Measurements from ENCODE around the gene PGM2.

Gene PGM2

GRCh38 chr4:37893164-37893563, 66.7 kb downstream of the PGM2 start:
- in situ Hi-C loops (cut with HindIII; ENCODE audit: low sequenced_read_pairs), result no loop called here

GRCh38 chr4:37895271-37895670, 68.8 kb downstream of the PGM2 start:
- in situ Hi-C loops (cut with HindIII; ENCODE audit: low sequenced_read_pairs), result no loop called here

DNA sequence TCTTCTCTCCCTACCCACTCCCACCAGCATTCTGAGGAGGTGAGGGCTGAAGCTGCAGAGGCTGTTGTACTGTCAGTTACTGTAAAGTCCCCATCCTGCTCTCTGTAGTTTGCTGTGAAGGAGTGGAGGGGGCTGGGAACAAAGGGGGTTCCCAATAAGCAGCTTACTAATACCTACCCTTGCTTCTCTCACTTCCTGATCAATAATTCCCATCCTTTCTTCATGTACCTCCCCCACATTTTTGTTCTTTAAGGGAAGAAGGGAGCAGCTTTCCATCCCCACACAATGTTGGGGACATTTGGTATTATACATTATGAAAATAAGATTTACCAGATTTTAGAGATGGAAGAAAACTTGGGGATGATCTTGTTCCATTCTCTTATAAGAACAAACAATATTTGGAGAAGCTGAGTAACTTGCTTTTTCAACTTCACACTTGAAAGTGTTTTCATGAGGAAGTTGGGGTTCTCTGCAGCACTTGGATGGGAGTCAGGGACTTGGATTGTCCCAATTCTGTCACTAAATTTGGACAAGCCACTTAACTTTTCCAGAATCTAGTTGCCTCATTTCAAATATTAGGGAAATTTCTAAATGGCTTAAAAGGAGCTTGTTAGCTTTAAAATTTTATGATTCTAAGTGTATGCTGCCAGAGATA, 69.8 kb downstream of the PGM2 start:
- in situ Hi-C loops (cut with HindIII; ENCODE audit: low sequenced_read_pairs), result no loop called here

DNA sequence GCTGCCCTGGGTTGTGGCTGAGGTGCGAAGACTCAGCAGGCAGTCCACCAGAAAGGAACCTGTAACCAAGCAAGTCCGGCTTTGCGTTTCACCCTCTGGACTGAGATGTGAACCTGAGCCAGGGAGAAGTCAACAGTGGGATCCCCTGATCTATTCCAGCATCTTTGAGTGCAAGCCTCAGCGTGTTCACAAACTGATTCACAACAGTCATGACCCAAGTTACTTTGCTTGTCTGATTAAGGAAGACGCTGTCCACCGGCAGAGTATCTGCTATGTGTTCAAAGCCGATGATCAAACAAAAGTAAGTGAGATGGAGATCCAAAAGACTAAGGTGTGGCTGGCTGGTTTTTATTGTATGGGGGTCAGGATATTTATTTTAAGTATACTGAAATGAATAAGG, 75.7 kb downstream of the PGM2 start:
- in situ Hi-C loops (cut with HindIII; ENCODE audit: low sequenced_read_pairs), result no loop called here

DNA sequence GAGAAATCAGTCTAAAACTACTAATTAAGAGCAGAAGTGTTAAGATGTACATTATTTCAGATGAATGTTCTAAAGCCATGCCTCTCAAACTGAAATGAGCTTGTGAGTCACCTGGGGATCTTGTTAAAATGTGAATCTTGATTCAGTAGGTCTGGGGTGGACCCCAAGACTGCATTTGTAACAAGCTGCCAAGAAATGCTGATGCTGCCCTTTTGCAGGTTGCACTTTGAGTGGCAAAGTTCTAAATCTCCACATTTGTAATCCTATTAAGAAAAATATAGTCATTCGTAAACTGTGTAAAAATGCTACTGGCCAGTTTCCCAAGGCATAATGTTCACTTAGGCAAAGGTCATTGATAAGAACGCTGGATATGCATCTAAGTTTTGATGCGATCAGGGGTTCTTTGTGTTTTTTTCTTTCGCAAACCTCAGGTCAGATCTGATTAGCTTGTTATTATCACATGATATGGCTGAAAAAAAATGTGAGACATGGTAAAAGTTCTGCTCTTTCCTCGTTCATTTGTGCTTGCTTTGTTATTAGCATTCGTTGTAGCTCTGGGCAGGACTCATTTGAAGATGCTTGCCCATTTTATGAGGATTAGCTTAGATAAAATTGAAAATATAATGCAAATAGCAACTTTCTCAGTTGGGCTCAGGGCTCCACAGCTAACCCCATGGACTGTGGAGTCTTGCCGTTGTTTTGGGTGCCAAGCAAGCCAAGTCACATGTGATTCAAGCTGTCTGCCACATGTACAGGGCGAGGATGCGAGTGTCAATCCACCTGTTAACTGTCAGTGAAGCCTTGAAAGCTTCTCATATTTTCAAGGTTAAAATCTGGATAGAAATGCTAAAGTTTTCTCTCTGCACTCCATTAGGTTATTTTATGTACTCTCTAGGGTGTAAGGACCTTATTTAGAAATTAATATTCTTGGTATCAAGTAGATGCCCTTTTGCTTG, 76.5 kb downstream of the PGM2 start:
- in situ Hi-C loops (cut with HindIII; ENCODE audit: low sequenced_read_pairs), result no loop called here

DNA sequence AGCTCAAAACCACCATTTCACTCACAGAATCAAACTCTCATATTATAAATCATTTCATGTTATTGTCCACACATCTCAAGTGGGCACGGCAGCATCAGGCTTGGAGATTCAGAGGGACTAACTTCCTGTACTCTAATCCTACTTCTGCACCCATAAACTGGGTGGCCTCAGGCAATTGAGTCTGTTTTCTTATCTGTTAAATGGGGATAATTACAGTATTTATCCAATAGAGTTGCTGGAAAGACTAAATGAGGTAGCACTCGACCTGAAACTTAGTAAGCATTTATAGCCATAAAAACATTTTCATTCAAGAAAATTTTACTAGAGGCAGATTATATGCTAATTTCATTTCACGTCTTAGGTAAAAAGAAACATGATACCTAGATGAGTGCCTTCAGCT, 77.4 kb downstream of the PGM2 start:
- in situ Hi-C loops (cut with HindIII; ENCODE audit: low sequenced_read_pairs), result no loop called here

GRCh38 chr4:37904824-37905223, 78.3 kb downstream of the PGM2 start:
- in situ Hi-C loops (cut with HindIII; ENCODE audit: low sequenced_read_pairs), result no loop called here

- in situ Hi-C loops (cut with HindIII; ENCODE audit: low sequenced_read_pairs), result no loop called here
Measured at GRCh38 chr4:37905533-37906169, 79.2 kb downstream of the PGM2 start.

DNA sequence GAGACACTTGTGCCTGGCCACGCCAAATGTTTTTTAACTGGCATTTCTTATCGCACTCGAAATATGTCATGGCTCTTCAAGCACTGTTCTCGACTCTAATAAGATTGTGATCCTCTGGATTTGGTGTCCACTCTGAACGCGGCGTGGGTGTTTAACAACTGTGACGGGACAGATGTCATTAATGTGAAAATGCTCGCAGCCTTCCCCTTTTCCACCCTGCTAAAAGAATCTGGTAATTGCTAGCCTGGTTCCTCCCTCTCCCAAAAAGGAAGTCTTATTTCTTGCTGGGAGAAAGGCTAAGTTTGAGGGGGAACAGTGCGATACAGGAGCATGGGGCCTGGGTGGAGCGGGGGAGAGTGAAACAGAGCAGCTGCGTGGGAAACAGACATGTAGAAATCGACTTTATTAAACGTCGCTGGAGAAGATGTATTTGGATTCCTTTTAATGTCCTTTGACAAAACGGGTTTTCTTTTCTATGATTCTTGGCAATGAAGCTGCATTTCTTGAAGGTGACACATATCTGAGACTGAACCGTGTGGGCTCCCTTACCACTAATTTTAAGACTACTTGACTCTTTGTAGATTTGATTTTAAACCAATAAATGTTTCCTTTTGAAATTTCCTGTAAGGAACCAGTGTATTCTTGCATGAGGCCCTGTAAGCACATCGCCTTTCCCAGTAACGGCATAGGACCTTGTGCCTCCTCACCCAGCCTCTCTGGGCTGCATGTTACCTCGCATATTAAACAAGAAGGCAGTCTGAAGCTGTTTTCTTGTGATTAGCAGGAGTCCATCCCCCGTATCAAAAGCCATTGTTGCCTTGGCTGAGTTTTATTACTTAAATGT, 82.2 kb downstream of the PGM2 start:
- in situ Hi-C loops (cut with HindIII; ENCODE audit: low sequenced_read_pairs), result no loop called here

GRCh38 chr4:37909332-37910090, 83.0 kb downstream of the PGM2 start:
- in situ Hi-C loops (cut with HindIII; ENCODE audit: low sequenced_read_pairs), result no loop called here

- in situ Hi-C loops (cut with HindIII; ENCODE audit: low sequenced_read_pairs), result no loop called here
Measured at GRCh38 chr4:37910091-37910486, 83.6 kb downstream of the PGM2 start.
